Mesenchymal stem cell (in vitro differentiated cells and primary cell): ENCODE data around the gene TTC4.

ENCODE experiments used
- DNase-seq: peaks from one replicate; pipeline ENCODE4 v3.0.0-alpha.2; 2013
- H2AFZ ChIP-seq: one replicate; pipeline ENCODE4 v1.6.1; 2013; ENCODE audit warnings: low read depth, mild to moderate bottlenecking, control low read depth, inconsistent platforms, low read length, moderate library complexity
- H2AK5ac ChIP-seq: 2 replicates; pipeline ENCODE4 v1.6.1; 2013; ENCODE audit warnings: low read length, moderate library complexity, mild to moderate bottlenecking, inconsistent platforms; ENCODE audit not compliant: severe bottlenecking
- H2BK120ac ChIP-seq: one replicate; pipeline ENCODE4 v1.6.1; 2013; ENCODE audit warnings: low read depth, mild to moderate bottlenecking, inconsistent platforms, low read length, moderate library complexity
- H2BK12ac ChIP-seq, 2 experiments: one replicate each; pipeline ENCODE4 v1.6.1; 2013; ENCODE audit warnings: inconsistent platforms in 2 of 2, low read length in 2 of 2, mild to moderate bottlenecking in 2 of 2, moderate library complexity in 2 of 2, control low read depth in 1 of 2
- H2BK15ac ChIP-seq: one replicate; pipeline ENCODE4 v1.6.1; 2013; ENCODE audit warnings: mild to moderate bottlenecking, low read depth, inconsistent platforms; ENCODE audit not compliant: poor library complexity, severe bottlenecking
- H2BK5ac ChIP-seq: 2 replicates; pipeline ENCODE4 v1.6.1; 2013; ENCODE audit warnings: low read depth, mild to moderate bottlenecking, low read length, control low read depth, inconsistent platforms; ENCODE audit not compliant: poor library complexity, severe bottlenecking
- H3K14ac ChIP-seq, 2 experiments: one replicate each; pipeline ENCODE4 v1.6.1; 2013; ENCODE audit warnings: inconsistent platforms in 2 of 2, low read length in 2 of 2, control low read depth in 1 of 2, mild to moderate bottlenecking in 1 of 2, moderate library complexity in 1 of 2
- H3K18ac ChIP-seq, 2 experiments: one replicate each; pipeline ENCODE4 v1.6.1; 2013; ENCODE audit warnings: inconsistent platforms in 2 of 2, low read length in 2 of 2, control low read depth in 1 of 2, low read depth in 1 of 2, mild to moderate bottlenecking in 1 of 2
- H3K23ac ChIP-seq, 2 experiments: one replicate each; pipeline ENCODE4 v1.6.1; 2013; ENCODE audit warnings: inconsistent platforms in 2 of 2, low read length in 2 of 2, mild to moderate bottlenecking in 2 of 2, moderate library complexity in 2 of 2, control low read depth in 1 of 2
- H3K27ac ChIP-seq: 2 replicates; pipeline ENCODE4 v1.5.1; 2013; ENCODE audit warnings: mild to moderate bottlenecking, moderate library complexity, low read length, control low read depth, inconsistent platforms; ENCODE audit not compliant: poor library complexity, severe bottlenecking
- H3K27me3 ChIP-seq, 2 experiments: 2 replicates each; pipeline versions ENCODE4 v1.6.1 to v1.7.0; 2013; ENCODE audit warnings: low read length in 2 of 2, mild to moderate bottlenecking in 2 of 2, moderate library complexity in 2 of 2, control low read depth in 1 of 2, inconsistent platforms in 1 of 2; ENCODE audit not compliant: control insufficient read depth in 1 of 2, insufficient read depth in 1 of 2
- H3K36me3 ChIP-seq, 2 experiments: 2 replicates each; pipeline versions ENCODE4 v1.6.1 to v1.7.0; 2013; ENCODE audit warnings: low read length in 2 of 2, control low read depth in 1 of 2, inconsistent platforms in 1 of 2, low read depth in 1 of 2, mild to moderate bottlenecking in 1 of 2; ENCODE audit not compliant: insufficient read depth in 2 of 2, control insufficient read depth in 1 of 2
- H3K4ac ChIP-seq, 2 experiments: one replicate each; pipeline ENCODE4 v1.6.1; 2013; ENCODE audit warnings: inconsistent platforms in 2 of 2, low read length in 2 of 2, mild to moderate bottlenecking in 2 of 2, moderate library complexity in 2 of 2, control low read depth in 1 of 2, low read depth in 1 of 2
- H3K4me1 ChIP-seq: 2 replicates; pipeline ENCODE4 v1.6.1; 2013; ENCODE audit warnings: low read depth, low read length, control low read depth; ENCODE audit not compliant: control insufficient read depth, insufficient read depth
- H3K4me2 ChIP-seq: 2 replicates; pipeline ENCODE4 v1.6.1; 2013; ENCODE audit warnings: low read length, mild to moderate bottlenecking, inconsistent platforms; ENCODE audit not compliant: poor library complexity, severe bottlenecking
- H3K4me3 ChIP-seq, 2 experiments: 2 replicates each; pipeline versions ENCODE4 v1.5.1 to v1.7.0; 2013; ENCODE audit warnings: low read length in 2 of 2, mild to moderate bottlenecking in 2 of 2, control low read depth in 1 of 2, low read depth in 1 of 2; ENCODE audit not compliant: insufficient read depth in 1 of 2
- H3K79me1 ChIP-seq: replicated peaks from 2 replicates; pipeline ENCODE4 v1.6.1; 2013; ENCODE audit warnings: mild to moderate bottlenecking, control low read depth, low read length, inconsistent platforms; ENCODE audit not compliant: poor library complexity, severe bottlenecking
- H3K9ac ChIP-seq: 2 replicates; pipeline ENCODE4 v1.7.0; 2013; ENCODE audit warnings: mild to moderate bottlenecking, low read length, moderate library complexity
- H3K9me3 ChIP-seq: 2 replicates; pipeline ENCODE4 v1.7.0; 2013; ENCODE audit warnings: mild to moderate bottlenecking, low read length; ENCODE audit not compliant: control insufficient read depth
- H4K8ac ChIP-seq: one replicate; pipeline ENCODE4 v1.6.1; 2013; ENCODE audit warnings: inconsistent platforms, mild to moderate bottlenecking, low read length, moderate library complexity
- H4K91ac ChIP-seq: one replicate; pipeline ENCODE4 v1.6.1; 2013; ENCODE audit warnings: mild to moderate bottlenecking, low read length, inconsistent platforms
- WGBS: methylation state at CpG from one replicate; pipeline ENCODE4 v1.1.7; 2013; ENCODE audit warnings: mixed read lengths; 5-methylcytosine and 5-hydroxymethylcytosine counted together

TTC4 gene

DNA sequence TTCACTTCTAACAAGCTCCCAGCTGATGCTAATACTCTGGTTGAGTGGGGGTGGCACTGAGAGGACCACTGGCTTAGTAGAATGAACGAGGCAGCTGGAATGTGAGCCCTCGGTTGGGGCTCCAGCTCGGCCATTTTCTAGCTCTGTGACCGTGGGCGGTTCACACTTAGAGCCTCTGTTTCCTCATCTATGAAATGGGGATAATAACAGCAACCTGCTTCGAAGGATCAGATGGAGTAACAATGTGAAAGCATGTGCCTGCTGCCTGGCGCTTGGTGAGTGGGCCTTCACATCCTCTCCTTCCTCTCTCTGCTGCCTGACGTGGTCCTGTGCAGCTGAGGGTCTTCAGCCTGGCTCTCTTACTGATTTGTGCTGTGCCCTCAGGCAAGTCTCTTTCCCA, 20.9 kb upstream of the TTC4 start:
- Histone ChIP-seq H2AK5ac (no peak overlapping the region), H3K18ac (no peak overlapping the region), H3K9me3 (no peaks in the 10 kb centered on the region), H2BK120ac (no peak overlapping the region), H3K79me1 (no peaks in the 10 kb centered on the region), H2AFZ (no peak overlapping the region), H2BK15ac (no peak overlapping the region), H3K23ac (no peak overlapping the region), H3K4me3 (no peak overlapping the region), H4K91ac (no peak overlapping the region), H3K4me2 (no peak overlapping the region), H3K27ac (no peak overlapping the region), H2BK12ac (no peak overlapping the region), H3K4ac (no peak overlapping the region), H4K8ac (no peak overlapping the region), H3K4me1 (no peaks in the 10 kb centered on the region), H3K9ac (no peak overlapping the region), H3K36me3 (no peaks in the 10 kb centered on the region), H2BK5ac (no peak overlapping the region), H3K14ac (no peak overlapping the region), H3K27me3 (peaks cover 41 to 58% of the 10 kb centered on the region in 2 experiments)
- no peak for DNase-seq
- 82% methylated on average over 8 of the region's 8 CpGs for WGBS

DNA sequence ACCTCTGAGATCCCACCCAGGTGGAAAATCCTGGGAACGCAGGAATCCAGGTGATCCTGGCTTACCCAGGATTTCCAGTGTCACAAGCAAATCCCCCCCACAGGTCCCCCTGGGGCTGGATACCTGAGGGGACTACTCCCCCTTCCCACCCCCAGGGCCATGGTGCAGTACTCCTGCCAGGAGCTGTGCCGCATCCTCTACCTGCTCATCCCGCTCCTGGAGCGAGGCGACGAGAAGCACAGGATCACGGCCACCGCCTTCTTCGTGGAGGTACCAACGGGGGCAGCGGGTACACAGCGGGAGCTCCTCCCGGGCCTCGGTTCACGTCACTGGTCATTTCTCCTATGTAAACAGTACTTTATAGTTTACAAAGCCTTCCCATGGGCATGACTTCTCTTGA, 20.4 kb upstream of the TTC4 start:
- H2AFZ ChIP-seq: no peak overlapping the region
- H3K9ac ChIP-seq: no peak overlapping the region
- H2AK5ac ChIP-seq: no peak overlapping the region
- H3K36me3 ChIP-seq: no peaks in the 10 kb centered on the region
- no peaks in the 10 kb centered on the region for H3K9me3 ChIP-seq
- no peak overlapping the region for H3K14ac ChIP-seq
- no peak overlapping the region for H2BK12ac ChIP-seq
- DNase-seq: no peak
- H4K8ac ChIP-seq: no peak overlapping the region
- no peak overlapping the region for H2BK5ac ChIP-seq
- H3K4ac ChIP-seq: no peak overlapping the region
- H3K27ac ChIP-seq: no peak overlapping the region
- H3K18ac ChIP-seq: no peak overlapping the region
- no peak overlapping the region for H3K4me3 ChIP-seq
- no peak overlapping the region for H3K4me2 ChIP-seq
- WGBS: 87% methylated on average over 15 of the region's 15 CpGs
- H3K27me3 ChIP-seq: peaks cover 46 to 58% of the 10 kb centered on the region in 2 experiments
- H3K79me1 ChIP-seq: no peaks in the 10 kb centered on the region
- H4K91ac ChIP-seq: no peak overlapping the region
- no peak overlapping the region for H3K23ac ChIP-seq
- H2BK15ac ChIP-seq: no peak overlapping the region
- H2BK120ac ChIP-seq: no peak overlapping the region
- no peaks in the 10 kb centered on the region for H3K4me1 ChIP-seq

DNA sequence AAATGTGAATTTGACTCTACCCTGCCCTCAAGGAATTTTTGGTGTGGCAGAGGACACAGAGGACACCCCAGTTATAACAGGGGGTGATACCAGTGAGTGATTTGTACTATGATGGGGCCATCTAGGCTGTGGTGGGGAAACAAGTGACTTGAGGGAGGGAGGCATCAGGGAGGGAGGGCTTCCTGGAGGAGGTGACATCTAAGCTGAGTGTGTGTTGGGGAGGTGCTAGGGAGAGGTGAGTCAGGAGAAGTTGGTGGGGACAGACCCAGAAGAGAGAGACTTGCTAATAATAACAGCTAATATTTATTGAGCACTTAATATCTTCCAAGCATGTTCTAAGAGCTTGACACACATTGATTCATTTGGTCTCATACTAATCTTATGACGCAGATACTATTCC, 19.9 kb upstream of the TTC4 start:
- H2BK5ac ChIP-seq: no peak overlapping the region
- no peaks in the 10 kb centered on the region for H3K4me1 ChIP-seq
- no peak overlapping the region for H3K4ac ChIP-seq
- H3K4me2 ChIP-seq: no peak overlapping the region
- H3K9me3 ChIP-seq: no peaks in the 10 kb centered on the region
- peaks cover 47 to 58% of the 10 kb centered on the region in 2 experiments for H3K27me3 ChIP-seq
- no peak overlapping the region for H3K18ac ChIP-seq
- H4K8ac ChIP-seq: no peak overlapping the region
- H2BK120ac ChIP-seq: no peak overlapping the region
- H3K9ac ChIP-seq: no peak overlapping the region
- no peaks in the 10 kb centered on the region for H3K36me3 ChIP-seq
- H3K27ac ChIP-seq: no peak overlapping the region
- H3K4me3 ChIP-seq: no peak overlapping the region
- H3K23ac ChIP-seq: no peak overlapping the region
- WGBS: 95% methylated on average over 1 of the region's 1 CpG
- H2AFZ ChIP-seq: no peak overlapping the region
- no peaks in the 10 kb centered on the region for H3K79me1 ChIP-seq
- H2AK5ac ChIP-seq: no peak overlapping the region
- no peak overlapping the region for H2BK15ac ChIP-seq
- no peak overlapping the region for H2BK12ac ChIP-seq
- DNase-seq: no peak
- H4K91ac ChIP-seq: no peak overlapping the region
- no peak overlapping the region for H3K14ac ChIP-seq

DNA sequence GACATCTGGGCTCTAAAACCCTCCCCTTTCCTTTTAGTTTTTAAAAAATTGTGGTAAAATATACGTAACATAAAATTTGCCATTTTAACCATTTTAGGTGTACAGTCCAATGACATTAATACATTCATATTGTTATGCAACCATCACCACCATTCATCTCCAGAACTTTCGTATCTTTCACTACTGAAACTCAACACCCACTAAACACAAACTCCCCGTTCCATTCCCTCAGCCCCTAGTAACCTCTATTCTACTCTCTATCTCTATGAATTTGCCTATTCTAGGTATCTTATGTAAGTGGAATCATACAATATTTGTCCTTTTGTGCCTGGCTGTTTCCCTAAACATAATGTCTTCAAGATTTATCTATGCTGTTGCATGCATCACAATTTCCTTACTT, 19.4 kb upstream of the TTC4 start:
- Histone ChIP-seq H4K8ac (no peak overlapping the region), H3K4me1 (no peaks in the 10 kb centered on the region), H2BK5ac (no peak overlapping the region), H3K79me1 (no peaks in the 10 kb centered on the region), H2AK5ac (no peak overlapping the region), H2AFZ (no peak overlapping the region), H2BK12ac (no peak overlapping the region), H4K91ac (no peak overlapping the region), H3K4me2 (no peak overlapping the region), H3K36me3 (no peaks in the 10 kb centered on the region), H2BK15ac (no peak overlapping the region), H3K4ac (no peak overlapping the region), H3K27ac (no peak overlapping the region), H3K23ac (no peak overlapping the region), H3K27me3 (peaks cover 47 to 59% of the 10 kb centered on the region in 2 experiments), H3K14ac (no peak overlapping the region), H2BK120ac (no peak overlapping the region), H3K4me3 (no peak overlapping the region), H3K9me3 (no peaks in the 10 kb centered on the region), H3K9ac (no peak overlapping the region), H3K18ac (no peak overlapping the region)
- DNase-seq: no peak
- WGBS: 92% methylated on average over 2 of the region's 3 CpGs
